Measurements from ENCODE around the gene TSPAN18.

Gene TSPAN18

GRCh38 chr11:44971185-44971584, 244.4 kb downstream of the TSPAN18 start:
- no peak for DNase-seq

- no peak for DNase-seq
Measured at GRCh38 chr11:44972746-44973435, 246.1 kb downstream of the TSPAN18 start.

DNA sequence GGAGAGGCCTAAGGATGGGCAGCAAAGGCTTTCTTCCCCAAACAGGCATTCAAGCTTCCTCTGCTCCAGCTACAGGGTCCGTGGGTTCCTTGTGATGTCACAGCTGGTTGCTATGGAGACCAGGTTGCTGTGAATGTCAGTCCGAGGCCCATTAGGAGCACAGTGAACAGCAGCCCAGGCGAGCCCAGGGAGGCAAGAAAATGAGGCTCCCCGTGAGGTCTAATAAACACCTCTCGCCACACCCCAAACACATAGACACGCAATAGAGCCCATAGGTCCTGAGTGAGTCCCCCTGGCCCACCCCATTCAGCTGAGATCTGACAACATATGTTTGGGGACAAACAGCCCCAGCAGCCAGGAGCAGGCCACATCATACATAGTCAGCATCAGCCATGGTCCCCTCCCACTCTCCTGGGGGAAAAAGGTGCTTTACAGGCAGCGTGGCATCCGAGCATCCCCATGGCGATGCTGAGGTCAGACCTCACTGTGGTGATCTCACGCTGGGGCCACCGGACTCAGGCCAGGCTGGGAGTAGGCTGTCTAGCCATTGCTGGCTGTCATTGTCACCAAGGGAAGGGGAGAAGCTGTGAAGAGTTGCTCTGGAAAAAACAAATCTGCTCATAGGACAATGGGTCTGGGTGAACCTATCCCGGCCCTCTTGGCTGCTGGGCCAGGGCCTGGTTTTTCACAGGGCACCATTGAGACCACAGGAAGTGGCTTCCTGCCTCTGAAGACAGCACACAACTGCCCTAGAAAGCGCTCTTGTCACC, 247.1 kb downstream of the TSPAN18 start:
- DNase-seq: no peak

DNA sequence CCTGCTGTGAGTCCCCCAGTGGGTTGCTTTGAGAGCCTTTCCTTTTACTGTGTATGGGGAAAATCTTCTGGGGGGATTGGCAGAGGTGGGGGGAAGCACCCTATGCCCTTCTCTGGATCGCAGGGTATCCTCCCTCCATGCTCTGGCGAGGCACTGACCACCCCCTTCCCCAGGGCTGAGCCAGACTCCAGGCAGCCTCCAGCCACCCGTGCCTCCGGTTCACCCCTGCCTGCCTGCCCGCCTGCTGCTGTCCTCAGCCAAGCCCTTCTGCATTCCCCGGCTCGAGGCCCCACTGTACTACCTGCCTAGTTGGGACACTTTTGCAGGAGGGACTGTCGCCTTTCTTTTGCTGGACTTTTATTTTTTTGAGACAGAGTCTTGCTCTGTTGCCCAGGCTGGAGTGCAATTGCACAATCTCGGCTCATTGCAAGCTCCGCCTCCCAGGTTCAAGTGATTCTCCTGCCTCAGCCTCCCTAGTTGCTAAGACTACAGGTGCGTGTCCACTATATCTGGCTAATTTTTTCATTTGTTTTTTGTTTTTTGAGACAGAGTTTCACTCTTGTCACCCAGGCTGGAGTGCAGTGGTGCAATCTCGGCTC, 247.7 kb downstream of the TSPAN18 start:
- DNase-seq: no peak

DNA sequence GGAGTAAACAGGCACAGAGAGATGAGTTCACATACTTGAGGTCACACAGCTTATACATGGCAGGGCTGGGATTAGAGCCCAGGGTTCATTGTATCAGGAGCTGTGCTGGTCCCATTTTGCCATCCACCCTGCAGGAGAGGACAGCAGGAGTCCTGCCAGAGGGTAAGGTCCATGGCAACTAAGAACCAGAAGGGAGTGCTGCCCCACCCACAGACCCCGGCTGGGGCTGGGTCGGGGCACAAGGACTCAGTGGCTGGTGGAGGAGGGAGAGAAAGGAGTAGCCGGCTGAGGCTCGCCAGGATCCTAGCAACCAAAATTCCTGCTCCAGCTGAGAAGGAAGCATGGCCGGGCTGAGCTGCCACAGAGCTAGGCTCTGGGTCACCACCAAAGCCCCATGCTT, 249.8 kb downstream of the TSPAN18 start:
- no peak for DNase-seq

- peak; percentile 67 for DNase-seq
Measured at GRCh38 chr11:44977493-44977984, 250.8 kb downstream of the TSPAN18 start.

- DNase-seq: peak; percentile 54
Measured at GRCh38 chr11:44978274-44978960, 251.7 kb downstream of the TSPAN18 start.

- DNase-seq: peak; percentile 98
Measured at GRCh38 chr11:44978961-44979331, 252.2 kb downstream of the TSPAN18 start.

DNA sequence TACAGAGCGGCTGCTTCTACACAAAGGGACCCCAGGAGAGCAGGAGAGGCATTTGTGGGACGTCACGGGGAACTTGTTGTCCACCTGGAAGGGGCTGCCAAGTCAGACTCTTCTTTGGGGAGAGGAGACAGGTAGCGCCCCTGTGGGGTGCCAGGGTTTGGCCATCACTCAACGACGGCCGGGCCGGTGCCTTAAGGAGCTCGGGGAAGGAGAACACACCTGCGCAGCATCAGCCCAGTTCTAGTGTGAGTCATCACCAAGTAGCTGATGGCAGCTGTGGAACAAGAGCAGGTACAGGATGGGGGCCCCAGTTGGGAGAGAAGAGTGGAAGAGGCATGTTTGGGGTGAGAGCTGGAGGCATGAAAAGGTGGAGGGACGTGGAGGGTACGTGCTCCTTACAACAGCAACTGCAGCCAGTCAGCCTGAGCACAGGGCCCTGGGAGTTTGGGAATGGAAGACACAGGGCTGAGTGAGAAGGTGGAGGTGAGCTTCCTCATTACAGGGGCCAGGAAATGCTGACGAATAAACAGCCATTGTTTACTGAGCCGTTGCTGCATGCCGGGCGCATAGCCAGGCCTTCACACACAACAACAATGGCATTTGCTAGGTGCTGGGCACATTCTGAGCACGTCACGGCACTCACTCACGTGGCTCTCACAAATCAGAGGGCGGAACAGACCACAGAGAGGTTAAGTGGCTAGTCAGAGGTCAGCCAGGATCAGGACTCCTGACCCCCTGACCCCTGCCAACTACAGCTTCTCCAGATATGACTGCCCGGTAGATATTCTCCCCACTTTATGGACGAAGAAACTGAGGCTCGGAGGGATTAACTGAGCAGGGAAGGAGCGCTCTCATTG, 253.0 kb downstream of the TSPAN18 start:
- DNase-seq: peak; percentile 87

GRCh38 chr11:44980533-44981427, 254.0 kb downstream of the TSPAN18 start:
- no peak for DNase-seq

All from NCI-H1092 treated with DMSO at 0.1 percent for 48 hours (cell line).